B cell (primary cell): Measurements from ENCODE around the gene CHCHD6.

Source experiments
- CTCF ChIP-seq: fragments of 200-600 bp; IDR thresholded peaks from one replicate; pipeline ENCODE4 v1.8.0; 2022; ENCODE audit warnings: antibody characterized with exemption, mild to moderate bottlenecking
- EZH2 ChIP-seq: IDR thresholded peaks from 2 replicates; pipeline ENCODE4 v1.6.1; 2012; ENCODE audit warnings: borderline replicate concordance, low read depth, mild to moderate bottlenecking, moderate library complexity, low read length; ENCODE audit not compliant: insufficient read depth, poor library complexity, severe bottlenecking

- TF ChIP-seq CTCF: no peak
- TF ChIP-seq EZH2: no peak
Measured at GRCh38 chr3:126952983-126953660, 249.1 kb downstream of the CHCHD6 start.
